Neural progenitor cell (in vitro differentiated cells): ENCODE results near the gene FAIM2.

Experiments
- CTCF ChIP-seq: fragments of 200-600 bp; sonication (generic); IDR thresholded peaks from 2 replicates; pipeline ENCODE4 v1.5.1; 2017; ENCODE audit warnings: antibody characterized with exemption, mild to moderate bottlenecking
- EZH2 ChIP-seq: fragments of 200-600 bp; sonication (generic); IDR thresholded peaks from 2 replicates; pipeline ENCODE4 v1.6.1; 2017; ENCODE audit warnings: antibody characterized with exemption, mild to moderate bottlenecking, moderate library complexity
- EZH2phosphoT487 ChIP-seq: fragments of 200-600 bp; sonication (generic); IDR thresholded peaks from 2 replicates; pipeline ENCODE4 v1.6.1; 2017; ENCODE audit warnings: antibody characterized with exemption

GRCh38 chr12:49818241-49818895 is 85.3 kb downstream of the FAIM2 start:
- TF ChIP-seq CTCF (no peak), EZH2 (no peak), EZH2phosphoT487 (no peak)
